ENCODE measurements around the gene CLIP2.

Gene CLIP2

DNA sequence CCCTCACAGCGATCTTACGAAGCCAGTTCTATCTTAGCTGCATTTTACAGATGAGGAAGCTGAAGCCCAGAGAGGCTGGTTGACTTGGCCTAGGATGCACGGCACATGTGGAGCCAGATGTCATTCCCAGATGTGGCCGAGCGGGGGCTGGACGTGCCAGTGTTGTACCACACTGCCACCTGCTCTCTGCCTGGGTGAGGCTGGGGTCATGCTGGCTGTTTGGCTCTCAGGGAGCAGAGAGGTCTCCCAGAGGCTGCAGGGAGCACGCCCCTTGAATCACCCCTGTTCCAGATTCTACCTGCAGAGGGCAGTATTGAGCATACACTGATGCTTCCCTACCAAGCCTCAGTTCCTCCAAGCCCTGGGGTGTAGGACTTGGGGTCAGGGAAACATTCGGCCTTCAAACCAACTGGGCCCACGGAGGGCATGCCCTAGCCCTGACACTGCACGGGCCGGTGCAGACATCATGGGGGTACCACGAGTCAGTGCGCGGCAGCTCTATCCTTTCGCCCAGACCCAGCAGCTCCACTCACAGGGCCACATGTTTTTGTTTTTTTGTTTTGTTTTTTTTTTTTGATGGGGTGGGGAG lies 160.7 kb downstream of the CLIP2 start:
- no peak for TF ChIP-seq NFIC (IDR thresholded peaks at IDR 0.05)
- TF ChIP-seq RAD21 (IDR thresholded peaks at IDR 0.05; ENCODE audit: low read depth), result peak; percentile 75

DNA sequence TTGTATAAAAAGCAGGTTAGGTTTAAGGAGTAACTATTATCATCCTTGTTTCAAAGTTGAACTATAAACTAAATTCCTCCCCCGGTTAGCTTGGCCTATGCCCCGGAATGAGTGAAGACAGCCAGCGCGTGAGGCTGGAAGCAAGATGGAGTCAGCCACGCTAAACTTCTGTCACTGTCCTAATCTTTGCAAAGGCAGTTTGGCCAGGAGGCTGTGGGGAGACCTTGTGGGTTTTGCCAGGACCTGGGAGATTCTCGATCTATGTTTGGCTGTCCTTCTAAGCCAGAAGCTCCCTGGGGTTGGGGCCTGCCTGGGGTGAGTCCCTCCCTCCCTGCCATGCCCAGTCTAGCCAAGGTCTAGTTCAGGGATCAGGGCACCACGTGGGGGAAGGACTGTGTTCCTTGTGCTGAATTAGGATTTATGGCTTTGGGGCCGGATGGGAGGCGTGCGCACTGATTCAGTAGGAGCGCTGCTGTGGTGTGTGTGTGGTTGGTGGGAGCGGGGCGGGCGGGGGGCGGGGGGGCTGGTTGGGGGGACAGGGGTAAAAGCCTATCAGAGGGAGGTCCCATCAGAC lies 163.6 kb downstream of the CLIP2 start:
- TF ChIP-seq, protein P1, sequence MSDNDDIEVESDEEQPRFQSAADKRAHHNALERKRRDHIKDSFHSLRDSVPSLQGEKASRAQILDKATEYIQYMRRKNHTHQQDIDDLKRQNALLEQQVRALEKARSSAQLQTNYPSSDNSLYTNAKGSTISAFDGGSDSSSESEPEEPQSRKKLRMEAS (IDR thresholded peaks at IDR 0.05), result peak; percentile 59; the same call in 1 of the 2 replicates
- TF ChIP-seq, protein P2, sequence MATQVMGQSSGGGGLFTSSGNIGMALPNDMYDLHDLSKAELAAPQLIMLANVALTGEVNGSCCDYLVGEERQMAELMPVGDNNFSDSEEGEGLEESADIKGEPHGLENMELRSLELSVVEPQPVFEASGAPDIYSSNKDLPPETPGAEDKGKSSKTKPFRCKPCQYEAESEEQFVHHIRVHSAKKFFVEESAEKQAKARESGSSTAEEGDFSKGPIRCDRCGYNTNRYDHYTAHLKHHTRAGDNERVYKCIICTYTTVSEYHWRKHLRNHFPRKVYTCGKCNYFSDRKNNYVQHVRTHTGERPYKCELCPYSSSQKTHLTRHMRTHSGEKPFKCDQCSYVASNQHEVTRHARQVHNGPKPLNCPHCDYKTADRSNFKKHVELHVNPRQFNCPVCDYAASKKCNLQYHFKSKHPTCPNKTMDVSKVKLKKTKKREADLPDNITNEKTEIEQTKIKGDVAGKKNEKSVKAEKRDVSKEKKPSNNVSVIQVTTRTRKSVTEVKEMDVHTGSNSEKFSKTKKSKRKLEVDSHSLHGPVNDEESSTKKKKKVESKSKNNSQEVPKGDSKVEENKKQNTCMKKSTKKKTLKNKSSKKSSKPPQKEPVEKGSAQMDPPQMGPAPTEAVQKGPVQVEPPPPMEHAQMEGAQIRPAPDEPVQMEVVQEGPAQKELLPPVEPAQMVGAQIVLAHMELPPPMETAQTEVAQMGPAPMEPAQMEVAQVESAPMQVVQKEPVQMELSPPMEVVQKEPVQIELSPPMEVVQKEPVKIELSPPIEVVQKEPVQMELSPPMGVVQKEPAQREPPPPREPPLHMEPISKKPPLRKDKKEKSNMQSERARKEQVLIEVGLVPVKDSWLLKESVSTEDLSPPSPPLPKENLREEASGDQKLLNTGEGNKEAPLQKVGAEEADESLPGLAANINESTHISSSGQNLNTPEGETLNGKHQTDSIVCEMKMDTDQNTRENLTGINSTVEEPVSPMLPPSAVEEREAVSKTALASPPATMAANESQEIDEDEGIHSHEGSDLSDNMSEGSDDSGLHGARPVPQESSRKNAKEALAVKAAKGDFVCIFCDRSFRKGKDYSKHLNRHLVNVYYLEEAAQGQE (IDR thresholded peaks at IDR 0.05; ENCODE audit: low read depth), result no peak
- no peak for TF ChIP-seq TCF12 (IDR thresholded peaks at IDR 0.05; ENCODE audit: low read depth)
- TF ChIP-seq ZBTB7A (IDR thresholded peaks at IDR 0.05; ENCODE audit: low read depth), result no peak
- TF ChIP-seq YY1 (IDR thresholded peaks at IDR 0.05; ENCODE audit: low read depth), result no peak
- TF ChIP-seq NFIC (IDR thresholded peaks at IDR 0.05), result no peak
- TF ChIP-seq EGR1 (IDR thresholded peaks at IDR 0.05), result no peak
- no peak for TF ChIP-seq FOXM1 (IDR thresholded peaks at IDR 0.05; ENCODE audit: borderline replicate concordance, low read depth)
- TF ChIP-seq, protein P3, sequence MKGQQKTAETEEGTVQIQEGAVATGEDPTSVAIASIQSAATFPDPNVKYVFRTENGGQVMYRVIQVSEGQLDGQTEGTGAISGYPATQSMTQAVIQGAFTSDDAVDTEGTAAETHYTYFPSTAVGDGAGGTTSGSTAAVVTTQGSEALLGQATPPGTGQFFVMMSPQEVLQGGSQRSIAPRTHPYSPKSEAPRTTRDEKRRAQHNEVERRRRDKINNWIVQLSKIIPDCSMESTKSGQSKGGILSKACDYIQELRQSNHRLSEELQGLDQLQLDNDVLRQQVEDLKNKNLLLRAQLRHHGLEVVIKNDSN (IDR thresholded peaks at IDR 0.05), result peak; percentile 68

DNA sequence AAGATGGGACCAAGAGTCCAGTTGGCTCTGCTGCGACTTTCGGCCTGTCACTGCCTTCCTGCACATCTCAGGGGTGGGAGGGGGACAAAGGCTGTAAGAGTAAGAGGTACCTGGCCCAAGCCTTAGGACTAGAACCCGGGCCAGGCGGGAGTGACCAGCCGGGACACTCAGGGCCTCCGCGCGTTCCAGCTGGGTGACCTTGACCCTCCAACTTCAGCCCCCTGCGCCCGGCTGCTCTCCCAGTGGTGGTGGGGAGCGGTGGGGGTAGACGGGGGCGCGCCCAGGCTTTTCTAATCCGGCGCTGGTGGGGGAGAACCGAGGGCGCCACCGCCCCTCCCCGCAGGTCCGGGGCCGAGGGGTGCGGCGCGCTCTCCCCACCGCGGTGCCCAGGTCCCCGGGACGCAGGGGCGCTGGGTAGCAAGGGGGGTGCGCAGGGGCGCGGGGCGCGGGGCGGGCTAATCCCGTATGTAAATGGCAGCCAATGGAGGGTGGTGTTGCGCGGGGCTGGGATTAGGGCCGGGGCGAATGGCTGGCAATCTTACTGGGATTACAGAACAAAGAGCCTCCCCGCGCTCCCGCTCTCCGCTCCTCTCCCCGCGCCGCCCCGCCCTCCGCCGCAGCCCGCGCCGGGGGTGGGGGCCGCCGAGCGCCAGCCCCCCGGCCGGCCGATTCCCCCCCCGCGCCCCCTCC lies 164.3 kb downstream of the CLIP2 start, which contains the start of gene GTF2IRD1:
TSS of gene GTF2IRD1 (plus strand) at position 585 of the 690 bp plus-strand sequence. CDS start 54,175 bp downstream, outside the sequence.
- TF ChIP-seq ZBTB7A (IDR thresholded peaks at IDR 0.05; ENCODE audit: low read depth) (peak; percentile 99), TAF1 (IDR thresholded peaks at IDR 0.05; ENCODE audit: low read depth) (peak; percentile 26; the same call in 1 of the 2 replicates), YY1 (IDR thresholded peaks at IDR 0.05; ENCODE audit: low read depth) (no peak; the same call in 1 of the 2 replicates)

DNA sequence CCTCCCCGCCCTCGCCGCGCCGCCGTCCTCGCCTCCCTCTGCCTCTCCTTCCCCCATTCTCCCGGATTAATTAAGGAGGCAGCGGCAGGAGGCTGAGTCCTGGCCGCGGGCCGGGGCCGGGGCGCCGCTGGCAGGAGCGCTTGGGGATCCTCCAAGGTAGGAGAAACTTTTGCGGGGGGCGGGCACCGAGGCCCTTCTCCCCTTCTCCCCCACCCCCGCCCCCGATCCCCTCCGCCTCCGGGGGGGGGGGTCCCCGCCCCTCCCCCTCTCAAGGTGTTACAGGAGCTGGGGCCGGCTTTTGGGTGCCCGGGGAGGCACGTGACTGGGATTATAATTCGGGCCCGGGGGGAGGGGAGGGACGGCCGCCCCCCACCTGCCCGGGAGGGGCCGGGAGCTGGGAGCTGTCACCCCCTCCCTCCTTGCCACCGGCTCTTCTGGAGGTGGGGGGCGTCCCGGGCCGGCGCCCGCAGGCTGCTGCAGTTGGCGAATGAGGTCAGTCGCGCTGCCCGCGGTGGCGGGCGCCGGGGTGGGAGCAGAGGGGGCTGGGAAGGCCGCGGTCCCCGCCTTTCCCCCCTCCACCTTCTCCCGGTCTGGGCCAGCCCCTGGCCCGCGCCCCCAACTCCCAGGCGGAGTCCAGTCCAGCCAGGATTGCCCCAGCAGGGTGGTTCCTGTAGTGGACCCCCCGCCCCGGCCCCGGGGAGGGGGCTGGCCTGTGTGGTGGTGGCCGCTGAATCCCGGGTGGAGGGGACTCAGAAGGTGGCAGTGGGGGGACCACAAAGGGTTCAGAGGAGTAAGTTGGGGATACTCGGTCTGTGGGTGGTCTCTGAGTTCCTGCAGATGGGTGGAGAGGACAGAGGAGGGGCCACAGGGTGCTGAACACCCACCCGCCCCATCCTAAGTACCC lies 165.1 kb downstream of the CLIP2 start:
- TF ChIP-seq, protein P2 (IDR thresholded peaks at IDR 0.05; ENCODE audit: low read depth), result no peak
- TF ChIP-seq TAF1 (IDR thresholded peaks at IDR 0.05; ENCODE audit: low read depth) (no peak), FOXM1 (IDR thresholded peaks at IDR 0.05; ENCODE audit: borderline replicate concordance, low read depth) (no peak), TEAD4 (IDR thresholded peaks at IDR 0.05) (no peak), ZBTB7A (IDR thresholded peaks at IDR 0.05; ENCODE audit: low read depth) (peak; percentile 62)
- TF ChIP-seq, protein P3 (IDR thresholded peaks at IDR 0.05), result peak; percentile 77

DNA sequence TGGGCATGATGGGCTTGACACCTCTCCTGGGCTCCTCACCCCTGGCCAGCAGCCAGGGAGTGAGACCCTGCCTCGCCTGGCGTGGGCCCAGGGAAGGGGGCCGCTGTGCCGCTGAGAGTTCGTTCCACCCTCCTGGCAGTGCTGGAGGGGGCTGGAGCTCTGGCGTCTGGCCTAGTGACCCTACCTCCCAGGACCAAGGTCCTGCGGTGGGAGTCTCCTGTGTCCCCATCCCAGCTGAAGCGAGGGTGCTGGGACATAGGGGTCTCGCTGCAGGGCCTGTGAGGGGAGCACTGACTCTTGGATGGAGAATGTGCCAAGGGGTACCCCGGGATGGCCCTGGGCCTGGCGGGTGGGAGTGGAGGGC lies 165.7 kb downstream of the CLIP2 start:
- TF ChIP-seq TEAD4 (IDR thresholded peaks at IDR 0.05) (no peak), TAF1 (IDR thresholded peaks at IDR 0.05; ENCODE audit: low read depth) (0 out of 2 replicates have a peak, but pooled peaks have one; percentile 7), EGR1 (IDR thresholded peaks at IDR 0.05) (no peak)

DNA sequence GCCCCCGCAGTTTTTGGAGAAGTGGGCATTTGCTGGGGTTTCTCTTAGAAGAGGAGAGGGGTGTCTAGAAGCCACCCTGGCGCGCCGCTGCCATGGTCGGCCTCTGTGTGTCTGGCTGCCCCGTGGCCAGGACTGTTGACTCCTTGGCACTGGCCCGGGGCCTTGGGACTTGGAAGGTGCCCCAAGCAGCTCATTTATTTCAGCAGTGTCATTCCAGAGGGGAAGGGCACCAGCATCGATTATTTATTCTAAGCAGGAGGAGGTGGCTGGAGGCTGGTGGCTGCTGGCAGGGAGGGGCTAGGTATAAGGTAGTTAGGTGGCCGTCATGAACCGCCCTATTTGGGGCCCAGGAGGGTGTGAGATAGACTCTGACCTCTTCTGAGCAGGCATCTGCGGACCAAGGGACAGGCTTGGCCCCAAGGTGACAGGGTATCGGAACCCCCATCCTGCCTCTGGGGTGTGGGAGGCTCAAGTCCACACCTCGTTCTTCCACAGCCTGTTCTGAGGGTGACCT lies 166.1 kb downstream of the CLIP2 start:
- TF ChIP-seq TAF1 (IDR thresholded peaks at IDR 0.05; ENCODE audit: low read depth) (0 out of 2 replicates have a peak, but pooled peaks have one; percentile 2), ZBTB7A (IDR thresholded peaks at IDR 0.05; ENCODE audit: low read depth) (no peak)
